Cortex of kidney (tissue), 1 donor: ENCODE measurements around the gene CHST11.
"Not testable (repeated sequence)": the region's sequence is repeated elsewhere in the genome, so short reads cannot be mapped to it uniquely, and the experiment has no call there.

ENCODE experiments used
- DNase-seq: peaks from one replicate; lab custom pipeline; 2025; lab: John Stamatoyannopoulos, UW

CHST11 gene

DNA sequence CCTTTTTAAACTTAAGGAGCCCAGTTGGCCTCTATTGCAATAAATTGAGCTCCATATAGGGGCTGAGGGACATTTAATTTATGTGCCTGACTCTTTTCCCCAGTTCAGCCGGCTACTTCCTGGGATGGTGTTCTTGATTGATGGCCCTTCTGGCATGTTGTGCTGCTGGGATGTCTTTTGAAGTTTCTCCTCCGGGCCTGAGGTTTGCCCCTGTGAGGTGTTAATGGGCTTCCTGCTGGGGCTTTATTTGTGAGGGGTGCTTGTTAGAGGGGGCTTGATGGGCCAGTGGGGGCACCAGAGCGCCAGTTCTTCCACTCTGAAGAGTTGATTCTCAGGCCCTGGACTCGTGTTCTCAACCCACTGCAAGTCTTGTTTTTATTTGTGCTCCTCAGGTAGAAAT is 69.6 kb downstream of the CHST11 start:
- DNase-seq = no peak

DNA sequence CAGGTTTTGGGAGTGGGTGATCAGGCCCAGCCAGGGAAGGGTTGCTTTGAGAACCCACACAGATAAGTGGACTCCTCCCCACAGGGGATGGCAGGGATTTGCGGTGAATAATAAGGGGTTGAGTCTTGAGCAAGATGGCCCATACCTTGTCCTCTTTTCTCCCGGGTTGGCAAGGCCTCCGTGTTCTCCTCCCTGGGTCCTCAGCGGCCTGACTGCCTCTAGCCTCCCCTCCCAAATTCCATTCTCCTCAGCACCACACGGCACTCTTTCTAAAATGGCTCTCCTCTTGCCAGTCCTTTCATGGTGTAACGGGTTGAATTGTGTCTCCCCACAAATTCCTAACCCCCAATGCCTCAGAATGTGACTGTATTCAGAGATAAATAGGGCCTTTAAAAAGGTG is 70.0 kb downstream of the CHST11 start:
- DNase-seq = no peak

DNA sequence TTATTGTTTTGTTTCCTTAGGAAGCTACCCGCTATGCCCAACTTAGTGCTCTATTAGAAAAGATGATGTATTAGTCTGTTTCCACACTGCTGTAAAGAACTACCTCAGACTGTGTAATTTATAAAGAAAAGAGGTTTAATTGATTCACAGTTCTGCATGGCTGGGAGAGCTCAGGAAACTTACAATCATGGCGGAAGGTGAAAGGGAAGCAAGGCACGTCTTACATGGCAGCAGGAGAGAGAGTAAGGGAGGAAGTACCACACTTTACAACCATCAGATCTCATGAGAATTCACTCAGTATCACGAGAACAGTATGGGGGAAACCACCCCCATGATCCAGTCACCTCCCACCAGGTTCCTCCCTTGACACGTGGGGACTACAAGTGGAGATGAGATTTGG is 70.9 kb downstream of the CHST11 start:
- DNase-seq = not testable (repeated sequence)

DNA sequence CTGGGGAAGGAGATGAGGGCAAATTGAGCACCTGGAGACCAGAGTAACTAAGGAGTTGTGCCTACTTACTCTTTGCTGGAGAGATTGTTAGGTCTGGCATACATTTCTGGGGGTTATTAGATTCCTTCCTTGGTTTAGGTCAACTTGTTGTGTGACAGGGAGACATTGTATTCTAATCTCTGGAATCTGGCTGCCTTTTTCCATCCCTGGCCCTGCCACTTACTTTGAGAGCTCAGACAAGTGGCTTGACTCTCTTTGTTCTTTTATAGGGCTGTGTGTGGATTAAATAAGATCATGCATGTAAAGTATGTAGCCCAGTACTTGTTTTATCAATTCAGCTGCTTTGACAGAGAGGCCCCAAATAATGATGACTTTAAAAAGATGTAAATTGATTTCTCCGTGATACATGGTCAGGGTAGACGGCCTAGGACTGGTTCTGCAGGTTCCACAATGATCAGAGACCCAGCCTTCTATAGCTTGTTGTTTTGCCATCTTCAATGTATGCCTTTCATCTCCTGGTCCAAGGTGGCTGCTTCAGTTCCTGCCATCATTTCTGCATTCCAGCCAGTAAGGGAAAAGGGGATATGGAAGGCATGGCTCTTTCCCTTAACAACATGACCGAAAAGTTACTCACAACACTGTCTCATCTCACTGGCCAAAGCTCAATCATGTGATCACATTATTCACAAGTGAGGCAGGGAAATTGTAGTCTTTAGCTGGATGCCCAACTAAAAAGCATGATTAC is 72.6 kb downstream of the CHST11 start:
- DNase-seq = no peak

DNA sequence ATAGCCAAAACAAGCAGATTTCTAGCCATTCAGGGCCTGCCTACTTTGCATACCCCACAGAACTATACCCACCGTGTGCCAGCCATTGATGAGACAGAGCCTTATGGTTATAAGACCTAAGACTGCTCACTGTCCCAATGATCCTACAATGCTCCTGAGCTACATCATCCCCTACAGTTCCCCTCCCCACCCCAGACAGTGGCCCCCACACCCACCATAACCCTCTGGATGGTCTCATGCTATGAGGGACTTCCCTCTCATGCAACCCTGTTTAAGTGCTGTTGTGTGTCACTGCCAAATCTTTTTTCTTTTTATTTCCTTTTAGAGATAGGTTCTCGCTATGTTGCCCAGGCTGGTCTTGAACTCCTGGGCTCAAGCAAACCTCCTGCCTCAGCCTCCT is 75.9 kb downstream of the CHST11 start:
- DNase-seq = no peak

DNA sequence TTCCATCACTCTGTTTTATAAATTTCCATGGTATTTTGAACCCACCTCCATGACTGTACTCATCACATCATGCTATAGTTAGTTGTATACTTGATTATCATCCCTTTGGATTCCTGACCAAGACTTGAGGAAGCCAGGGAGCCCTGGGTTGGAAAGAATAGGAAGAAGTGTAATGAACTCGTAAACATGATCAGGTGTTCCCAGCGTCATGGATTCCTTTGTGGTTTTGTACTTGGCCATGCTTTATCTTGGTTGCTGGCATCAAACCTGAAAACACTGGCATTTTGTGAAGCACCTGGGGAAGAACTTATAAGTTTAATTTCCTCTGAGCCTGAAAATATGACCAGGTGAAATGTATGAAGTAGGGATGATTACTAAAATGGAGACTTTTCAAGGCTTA is 76.4 kb downstream of the CHST11 start:
- no peak for DNase-seq

DNA sequence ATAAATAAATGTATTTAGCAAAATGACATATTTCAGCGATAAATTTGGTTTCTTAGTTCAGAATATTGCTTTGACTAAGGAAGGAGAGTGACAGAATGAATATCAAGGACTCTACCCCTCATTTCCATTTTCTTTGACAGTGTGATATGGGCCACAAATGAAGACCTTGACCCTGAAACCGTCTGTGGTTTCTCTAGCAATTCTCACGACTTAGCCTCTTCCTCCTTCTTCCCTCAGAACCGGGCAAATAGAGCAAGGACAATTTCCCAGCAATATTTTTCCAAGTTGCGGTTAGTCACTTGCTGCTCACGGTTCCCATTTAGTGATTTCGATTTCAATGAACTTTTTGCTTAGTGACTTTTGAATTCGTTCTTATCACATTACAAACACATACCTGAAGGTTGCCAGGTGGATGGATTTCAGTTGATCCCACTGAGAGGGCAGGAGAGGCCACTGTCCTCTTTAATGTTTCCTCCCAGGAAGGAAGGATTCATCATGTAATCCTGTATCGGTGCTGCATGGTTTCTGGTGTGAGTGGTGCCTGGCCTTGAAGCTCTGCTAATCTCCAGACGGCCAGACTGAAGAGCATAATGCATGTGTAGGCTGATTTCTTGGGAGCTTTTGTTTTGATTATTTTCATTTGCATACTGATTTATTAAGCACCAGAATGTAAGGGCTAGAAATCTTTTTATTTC is 77.6 kb downstream of the CHST11 start:
- no peak for DNase-seq

DNA sequence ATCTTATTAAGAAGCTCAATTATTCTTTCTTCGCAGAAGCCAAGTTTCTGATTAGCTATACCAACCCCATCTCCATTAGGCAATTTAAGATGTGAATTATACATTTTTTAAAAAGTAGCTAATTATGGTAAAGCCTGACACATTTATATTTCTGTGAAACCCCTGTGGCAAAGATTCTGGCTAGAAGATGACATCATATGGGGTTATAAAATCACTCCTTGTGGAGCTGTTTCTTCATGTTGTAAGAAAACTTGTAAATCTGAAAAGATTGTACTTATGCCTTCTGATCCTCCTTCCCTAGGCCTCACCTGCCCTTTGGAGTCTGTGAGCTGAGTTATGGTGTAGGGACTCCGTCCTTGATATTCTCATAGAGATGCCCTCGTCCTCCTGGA is 78.1 kb downstream of the CHST11 start:
- no peak for DNase-seq

DNA sequence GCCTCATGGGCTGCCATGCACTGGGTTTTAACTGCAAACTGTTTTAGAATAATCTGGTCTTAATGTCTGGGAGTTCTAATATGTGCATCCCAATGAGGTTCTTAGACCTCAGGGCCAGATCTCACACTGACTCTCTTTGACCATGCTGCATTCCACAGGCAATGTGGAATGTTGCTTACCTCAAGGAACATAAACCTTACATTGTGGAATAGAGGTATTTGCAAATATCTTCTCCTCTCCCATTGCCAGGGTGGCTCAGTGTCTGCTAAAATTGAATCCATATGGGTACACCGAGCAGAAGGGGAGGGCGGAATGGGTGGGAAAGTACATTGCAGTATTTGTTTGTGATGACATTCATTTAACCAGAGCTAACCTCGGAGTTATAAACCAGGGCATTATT is 78.6 kb downstream of the CHST11 start:
- DNase-seq = no peak

DNA sequence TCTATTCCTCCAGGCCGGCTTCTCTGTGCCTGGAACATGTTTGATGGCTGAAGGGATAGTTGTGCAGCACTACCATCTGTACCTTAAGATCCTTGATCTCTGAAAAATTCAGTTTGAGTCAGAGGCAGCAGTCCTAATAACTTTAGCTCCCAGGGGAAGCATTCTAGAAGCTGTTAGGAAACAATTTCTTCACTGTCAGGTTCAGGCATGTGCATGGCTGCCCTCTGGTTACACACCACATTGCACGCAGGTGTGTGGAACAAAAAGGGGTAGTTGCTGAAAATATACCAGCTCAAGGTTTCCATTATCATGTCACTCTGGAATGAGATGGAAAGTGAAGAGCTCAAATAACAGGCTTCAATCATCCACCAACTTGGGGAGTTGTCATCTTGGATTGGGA is 80.1 kb downstream of the CHST11 start:
- no peak for DNase-seq

DNA sequence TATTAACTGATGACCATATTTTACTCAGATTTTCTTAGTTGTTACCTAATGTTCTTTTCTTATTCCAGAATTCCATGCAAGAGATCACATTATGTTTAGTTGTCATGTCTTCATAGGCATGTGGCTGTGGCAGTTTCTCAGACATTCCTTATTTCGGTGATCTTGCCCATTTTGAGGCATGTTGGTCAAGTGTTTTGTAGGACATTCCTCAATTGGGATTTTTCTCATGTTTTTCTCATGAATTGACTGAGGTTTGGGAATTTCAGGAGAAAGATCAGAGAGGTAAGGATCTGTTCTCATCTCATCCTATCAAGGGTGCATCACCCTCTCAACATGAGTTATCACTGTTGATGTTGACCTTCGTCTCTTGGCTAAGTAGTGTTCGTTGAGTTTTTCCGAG is 81.3 kb downstream of the CHST11 start:
- no peak for DNase-seq

DNA sequence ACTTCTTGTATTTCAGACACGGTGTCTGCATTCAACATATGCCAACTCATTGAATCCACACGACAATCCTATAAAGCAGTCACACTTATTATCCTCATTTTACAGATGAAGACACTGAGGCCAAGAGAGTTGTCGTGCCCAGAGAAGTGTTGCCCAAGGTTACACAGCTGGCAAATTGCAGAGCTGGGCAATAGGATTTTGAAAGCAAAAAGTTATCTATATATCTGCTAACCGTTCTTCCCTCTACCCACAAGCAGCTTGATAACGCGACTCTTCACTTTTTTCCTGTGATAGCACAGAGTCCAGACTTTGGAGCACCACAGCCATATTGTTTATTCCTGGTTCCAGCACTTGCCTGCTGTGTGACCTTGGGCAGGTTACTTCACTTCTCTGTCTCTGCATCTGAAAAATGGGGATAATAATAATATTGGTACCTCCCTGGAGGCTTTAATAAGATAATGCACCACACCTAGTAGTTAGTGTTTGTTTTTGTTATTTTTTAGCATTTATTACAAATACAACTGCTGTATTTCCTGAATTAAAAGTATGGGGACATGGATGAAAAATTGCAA is 82.2 kb downstream of the CHST11 start:
- DNase-seq = no peak

DNA sequence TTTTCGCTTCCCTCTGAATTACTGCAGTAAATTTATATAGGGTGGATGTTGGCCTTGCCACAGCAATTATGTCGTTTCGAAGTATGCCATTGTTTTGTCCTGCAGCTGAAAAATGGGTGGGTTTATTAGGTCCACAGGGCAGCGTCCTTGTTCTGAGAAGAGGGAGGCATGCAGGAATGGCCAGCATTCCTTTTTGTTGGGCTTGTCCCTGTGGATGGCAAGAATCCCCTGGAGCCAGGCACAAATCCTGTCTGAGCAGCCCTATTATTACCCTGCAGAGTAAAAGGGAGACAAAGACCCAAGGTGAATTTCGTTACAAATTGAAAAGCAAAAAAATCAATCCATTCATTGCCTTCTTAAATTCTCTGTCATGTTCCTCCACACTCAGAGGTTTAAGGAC is 88.1 kb downstream of the CHST11 start:
- no peak for DNase-seq

DNA sequence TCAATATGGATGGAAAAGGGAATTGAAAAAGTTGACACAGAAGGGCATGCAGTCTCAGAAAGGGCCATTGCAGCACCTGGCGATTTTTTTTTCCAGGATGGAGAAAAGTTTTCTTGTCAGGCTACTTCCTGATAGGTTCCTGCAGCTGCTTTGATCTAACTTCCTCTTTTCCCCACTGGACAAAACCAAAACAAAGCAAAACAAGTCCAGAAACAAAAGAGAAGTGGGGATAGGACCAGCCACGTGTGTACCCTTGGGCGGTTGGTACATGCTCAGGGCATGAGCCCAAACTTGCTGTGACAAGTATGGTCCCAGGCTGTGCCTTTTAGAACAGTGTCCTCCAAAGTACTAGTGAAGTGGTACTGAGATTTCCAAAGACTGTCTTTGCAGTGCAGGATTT is 89.8 kb downstream of the CHST11 start:
- DNase-seq = no peak

DNA sequence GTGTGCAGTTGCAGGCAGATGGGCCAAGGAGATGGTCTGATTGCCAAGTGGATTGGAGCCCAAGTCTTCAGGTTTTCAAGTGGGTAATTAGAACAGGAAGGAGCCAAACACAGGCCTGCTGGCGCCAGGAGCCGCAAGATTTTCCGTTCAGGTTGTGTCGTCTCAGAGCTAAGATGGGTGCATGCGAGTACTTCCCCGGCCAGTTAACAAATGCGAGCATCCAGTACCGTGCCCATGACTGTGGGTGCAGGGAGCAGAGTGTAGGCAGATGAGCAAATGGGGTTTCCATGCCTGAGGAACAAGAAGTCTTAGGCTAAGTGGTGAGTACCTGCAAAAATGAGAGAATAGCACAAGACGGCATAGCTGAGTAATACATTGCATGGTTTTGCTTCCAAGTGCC is 90.5 kb downstream of the CHST11 start:
- no peak for DNase-seq

DNA sequence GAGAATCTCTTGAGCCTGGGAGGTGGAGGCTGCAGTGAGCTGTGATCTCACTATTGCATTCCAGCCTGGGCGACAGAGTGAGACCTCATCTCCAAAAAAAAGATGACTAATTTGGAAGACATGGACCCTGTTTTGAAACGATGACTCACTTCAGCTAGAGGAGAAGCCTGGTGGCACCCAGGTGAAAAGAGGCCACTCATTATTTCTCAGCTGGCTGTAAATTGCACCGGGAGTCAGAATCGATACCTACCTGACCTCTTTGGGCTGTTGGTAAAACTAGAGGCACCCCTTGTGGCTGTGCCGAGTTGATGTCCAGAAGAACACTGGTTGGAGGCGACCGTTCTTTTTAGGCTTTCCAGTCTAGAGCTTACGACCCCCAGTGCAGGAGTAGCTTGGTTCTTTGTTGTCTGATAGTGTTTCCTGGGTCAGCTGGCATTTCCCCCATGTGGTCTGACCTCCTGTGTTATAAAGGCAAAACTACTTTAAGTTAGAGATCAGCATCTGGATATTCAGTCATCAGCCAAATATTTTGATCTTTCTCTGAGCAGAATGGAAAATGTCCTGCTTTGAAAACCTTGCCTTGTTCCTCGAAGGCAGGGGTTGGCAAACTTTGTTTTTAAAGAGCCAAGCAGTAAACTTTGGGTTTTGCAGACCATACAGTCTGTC is 93.2 kb downstream of the CHST11 start:
- no peak for DNase-seq

DNA sequence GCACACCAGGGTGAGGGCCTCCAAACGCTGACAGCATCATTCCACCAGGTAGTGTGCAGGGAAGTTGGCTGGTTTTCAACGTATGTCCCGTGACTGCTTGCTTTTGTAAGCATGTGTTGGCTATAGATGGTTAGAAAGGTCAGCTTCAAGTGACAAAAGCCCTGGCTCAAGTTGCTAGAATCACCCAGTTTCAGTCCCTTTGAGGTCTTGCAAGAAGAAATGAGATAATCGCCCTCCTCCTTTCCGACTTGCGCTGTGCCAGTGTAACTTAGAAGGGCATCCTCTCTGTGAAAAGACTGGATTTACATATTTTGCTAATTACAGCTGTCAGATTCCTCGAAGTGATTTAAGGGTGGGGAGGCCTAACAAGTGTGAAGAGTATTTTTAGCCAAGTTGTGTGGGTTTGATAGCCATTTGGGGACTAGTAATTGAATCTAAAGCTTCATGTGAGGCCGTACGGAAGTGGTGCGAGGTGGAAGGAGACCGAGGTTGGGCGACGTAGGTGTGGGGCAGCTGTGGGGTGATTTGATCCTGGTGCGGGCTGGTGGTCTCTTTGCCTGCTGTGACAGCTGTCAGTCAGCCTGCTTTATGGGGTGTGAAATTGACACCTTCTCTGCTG is 94.7 kb downstream of the CHST11 start:
- no peak for DNase-seq

DNA sequence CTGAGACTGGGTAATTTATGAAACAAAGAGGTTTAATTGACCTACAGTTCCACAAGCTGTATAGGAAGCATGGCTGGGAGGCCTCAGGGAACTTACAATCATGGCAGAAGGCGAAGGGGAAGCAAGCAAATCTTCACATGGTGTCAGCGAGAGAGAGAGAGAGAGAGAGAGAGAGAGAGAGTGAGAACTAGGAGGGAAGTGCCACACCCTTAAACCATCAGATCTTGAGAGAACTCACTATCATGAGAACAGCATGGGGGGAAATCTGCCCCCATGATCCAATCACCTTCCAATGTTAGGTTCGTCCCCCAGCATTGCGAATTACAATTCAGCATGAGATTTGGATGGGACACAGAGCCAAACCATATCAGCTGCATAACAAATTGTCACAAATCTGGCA is 96.7 kb downstream of the CHST11 start:
- DNase-seq = no peak

DNA sequence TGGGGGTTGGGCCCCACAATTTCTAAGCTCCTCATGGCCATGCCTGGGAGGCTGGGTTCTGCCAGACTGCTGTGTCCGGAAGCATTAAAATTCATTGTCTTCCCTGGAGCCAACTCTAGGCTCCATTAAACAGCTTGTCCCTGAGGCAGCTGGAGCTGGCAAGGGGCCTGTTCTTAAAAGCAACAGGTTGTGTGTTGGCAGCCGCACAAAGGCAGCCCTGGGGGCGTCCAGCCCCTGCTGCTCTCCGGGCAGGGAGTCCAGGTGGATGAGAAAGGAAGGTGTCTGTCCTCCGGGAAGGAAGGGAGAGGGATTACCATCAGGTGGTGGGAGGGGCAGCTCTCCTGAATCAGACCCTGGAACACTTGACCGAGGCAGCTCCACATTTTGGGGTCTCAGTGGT is 98.9 kb downstream of the CHST11 start:
- DNase-seq = no peak

DNA sequence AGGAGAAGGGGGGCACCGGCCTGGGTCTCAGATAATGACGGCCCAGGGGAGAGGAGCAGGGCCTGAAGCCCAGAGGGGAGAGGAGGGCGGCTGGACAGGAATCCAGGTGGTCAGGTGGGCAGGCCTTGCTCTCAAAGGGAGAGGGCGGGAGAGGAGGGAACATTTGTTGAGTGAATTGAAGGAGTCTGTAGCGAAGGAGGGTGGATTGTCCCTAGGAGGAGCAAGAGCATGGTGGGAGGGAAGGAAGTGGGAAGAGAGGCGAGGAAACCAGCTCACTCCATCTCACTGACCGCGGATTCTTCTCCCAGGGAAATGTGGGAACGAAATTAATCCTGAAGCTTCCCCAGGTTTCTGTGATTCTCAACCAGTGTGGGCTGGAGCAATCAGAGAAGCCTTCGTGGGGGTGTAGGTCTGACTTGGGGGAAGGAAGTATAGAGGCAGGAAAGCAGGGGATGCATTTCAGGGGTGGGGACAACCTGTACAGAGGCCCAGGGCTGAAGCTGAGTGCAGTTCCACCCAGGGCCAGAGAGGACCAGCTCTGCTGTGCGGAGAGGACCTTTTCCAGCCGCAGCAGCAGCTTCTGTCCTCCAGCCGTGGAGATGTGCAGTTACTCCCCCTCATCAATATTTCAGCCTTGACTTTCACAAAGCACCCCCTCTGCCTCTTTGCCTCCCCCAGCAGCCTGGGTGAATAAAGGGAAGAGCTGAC is 100.9 kb downstream of the CHST11 start:
- no peak for DNase-seq

DNA sequence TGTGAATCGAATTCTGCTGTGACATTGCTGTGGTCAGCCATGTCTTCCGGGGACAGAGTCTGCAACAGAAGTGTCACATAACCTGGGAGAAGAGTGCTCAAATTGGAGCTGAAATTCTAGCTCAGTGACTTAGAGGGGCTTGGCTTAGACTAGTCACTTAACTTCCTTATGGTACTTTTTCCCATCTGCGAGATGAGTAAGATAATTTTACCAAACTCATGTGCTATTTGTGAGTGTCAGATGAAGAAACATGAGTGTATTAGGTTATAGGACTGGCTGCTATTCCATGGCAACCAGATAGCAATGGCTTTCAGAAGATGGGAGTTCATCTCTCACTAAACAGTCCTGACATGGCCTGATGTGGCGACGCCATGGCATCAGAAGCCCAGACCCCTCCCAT is 104.1 kb downstream of the CHST11 start:
- no peak for DNase-seq

DNA sequence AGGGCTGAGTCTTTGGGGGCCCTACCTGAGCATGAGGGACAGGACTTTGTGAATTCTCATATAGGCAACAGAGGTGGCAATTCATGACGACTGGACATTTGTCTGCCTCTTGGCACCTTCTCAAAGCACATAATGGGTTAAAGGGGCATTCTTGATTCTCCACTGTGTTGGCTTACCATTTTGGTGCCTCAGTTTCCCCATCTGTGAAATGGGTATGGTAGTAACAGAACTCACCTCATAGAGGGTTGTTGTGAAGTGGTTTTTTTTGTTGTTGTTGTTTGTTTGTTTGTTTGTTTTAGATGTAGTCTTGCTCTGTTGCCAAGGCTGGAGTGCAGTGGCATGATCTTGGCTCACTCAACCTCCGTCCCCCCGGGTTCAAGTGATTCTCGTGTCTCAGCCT is 106.0 kb downstream of the CHST11 start:
- no peak for DNase-seq
